HG03280 (cell line): ENCODE measurements around the gene DOP1B.
"Not testable (repeated sequence)": the region's sequence is repeated elsewhere in the genome, so short reads cannot be mapped to it uniquely, and the experiment has no call there.

Source experiments
- ATAC-seq: cut with Tn5 transposase; IDR thresholded peaks from one replicate; pipeline ENCODE4 v1.9.1; 2021; ENCODE audit warnings: mild to moderate bottlenecking, moderate library complexity; ENCODE audit not compliant: unreplicated experiment

Gene DOP1B

GRCh38 chr21:36156815-36157670 is at the start of gene DOP1B:
DOP1B (plus strand) TSS chr21:36156824; CDS start chr21:36164734, 7,910 bp downstream.
- ATAC-seq, result peak; percentile 27

DNA sequence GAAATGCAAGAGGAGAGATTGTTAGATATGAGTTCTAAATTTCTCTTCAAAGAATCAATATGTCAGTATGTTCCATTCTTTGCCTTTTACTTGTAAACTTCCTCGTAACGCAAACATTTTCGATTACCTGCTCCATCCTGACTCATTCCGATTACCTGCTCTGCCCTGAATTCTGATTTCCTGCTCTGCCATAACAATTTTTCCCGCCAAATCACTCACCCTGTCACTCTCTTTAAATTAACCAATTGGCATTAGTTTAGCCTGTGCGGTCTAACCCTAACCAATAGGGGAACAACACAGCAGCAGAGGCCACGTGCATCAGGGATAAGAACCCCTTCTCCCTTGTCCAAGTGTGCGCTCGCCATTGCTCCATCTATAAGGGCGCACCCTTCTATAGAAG is 46.8 kb upstream of the DOP1B start:
- no peak for ATAC-seq

- no peak for ATAC-seq
Observed at GRCh38 chr21:36111238-36111637, 45.4 kb upstream of the DOP1B start.

DNA sequence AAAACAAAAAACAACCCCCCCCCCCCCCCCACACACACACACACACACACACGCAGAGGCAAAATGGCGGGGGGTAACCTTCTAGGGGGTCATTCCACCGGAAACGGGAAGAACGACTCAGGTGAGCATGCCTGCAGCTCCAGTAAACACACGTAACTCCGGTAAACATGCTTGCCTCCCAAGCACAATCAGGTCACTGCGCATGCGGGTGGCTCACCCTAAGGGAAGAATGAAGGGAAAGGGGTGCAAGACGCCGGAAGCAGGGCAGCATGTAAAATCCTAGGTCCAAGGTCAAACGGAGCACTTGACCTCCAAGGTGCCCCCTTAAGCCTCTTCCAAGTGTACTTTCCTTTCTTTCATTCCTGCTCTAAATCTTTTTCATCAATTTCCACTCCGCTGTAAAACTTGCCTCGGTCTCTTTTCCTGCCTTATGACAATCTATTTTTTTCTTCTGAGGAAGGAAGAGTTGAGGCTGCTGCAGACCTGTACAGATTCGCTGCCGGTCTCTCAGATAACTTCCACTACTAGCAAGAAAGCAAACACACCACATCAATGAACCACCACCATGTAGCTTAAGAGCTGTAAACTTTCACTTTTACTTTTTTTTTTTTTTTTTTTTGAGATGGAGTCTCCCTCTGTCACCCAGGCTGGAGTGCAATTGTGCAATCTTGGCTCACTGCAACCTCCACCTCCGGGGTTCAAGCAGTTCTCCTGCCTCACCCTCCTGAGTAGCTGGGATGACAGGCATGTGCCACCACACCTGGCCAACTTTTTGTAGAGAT is 42.8 kb upstream of the DOP1B start:
- no peak for ATAC-seq

GRCh38 chr21:36115138-36115730 is 41.4 kb upstream of the DOP1B start:
- ATAC-seq, result no peak

GRCh38 chr21:36117286-36117741 is 39.3 kb upstream of the DOP1B start:
- no peak for ATAC-seq

GRCh38 chr21:36120304-36120888 is 36.2 kb upstream of the DOP1B start:
- ATAC-seq, result no peak

- no peak for ATAC-seq
Observed at GRCh38 chr21:36122977-36123376, 33.6 kb upstream of the DOP1B start.

DNA sequence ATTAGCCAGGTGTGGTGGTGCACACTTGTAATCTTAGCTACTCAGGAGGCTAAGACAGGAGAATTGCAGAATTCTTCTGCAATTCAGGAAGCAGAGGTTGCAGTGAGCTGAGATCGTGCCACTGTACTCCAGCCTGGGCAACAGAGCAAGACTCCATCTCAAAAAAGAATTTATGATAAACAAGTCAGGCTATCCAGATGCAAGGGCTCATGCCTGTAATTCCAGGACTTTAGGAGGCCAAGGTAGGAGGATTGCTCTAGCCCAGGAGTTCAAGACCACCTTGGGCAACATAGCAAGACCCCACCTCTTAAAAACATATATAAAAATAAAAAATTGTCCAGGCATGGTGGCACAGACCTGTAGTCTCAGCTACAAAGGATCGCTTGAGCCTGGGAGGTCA is 32.2 kb upstream of the DOP1B start:
- ATAC-seq, result no peak

- ATAC-seq, result peak; percentile 48
Observed at GRCh38 chr21:36125512-36126207, 31.0 kb upstream of the DOP1B start.

- ATAC-seq, result no peak
Observed at GRCh38 chr21:36126208-36126565, 30.4 kb upstream of the DOP1B start.

DNA sequence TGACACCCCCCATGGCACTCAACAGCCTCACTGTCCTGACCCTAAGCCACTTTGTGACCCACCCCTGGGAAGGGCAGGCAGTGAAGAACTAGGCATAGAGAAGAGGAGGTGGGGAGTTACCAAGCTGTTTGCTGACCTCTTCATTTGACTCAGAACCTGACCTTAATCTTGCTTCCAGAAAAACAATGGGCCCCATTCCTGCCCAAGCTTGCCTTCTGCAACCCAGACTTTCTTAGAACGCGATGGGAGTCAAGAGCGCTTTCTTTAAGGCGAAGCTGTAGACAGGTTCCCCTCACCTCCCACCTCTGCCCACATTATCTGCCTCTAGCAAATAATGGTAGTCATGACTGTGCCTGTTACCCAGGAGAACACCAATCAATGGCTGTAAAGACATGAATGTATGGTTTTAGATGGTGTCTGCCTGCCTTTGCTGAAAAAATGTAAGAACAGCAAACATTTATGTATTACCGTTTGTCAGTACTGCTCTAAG is 30.0 kb upstream of the DOP1B start:
- no peak for ATAC-seq

DNA sequence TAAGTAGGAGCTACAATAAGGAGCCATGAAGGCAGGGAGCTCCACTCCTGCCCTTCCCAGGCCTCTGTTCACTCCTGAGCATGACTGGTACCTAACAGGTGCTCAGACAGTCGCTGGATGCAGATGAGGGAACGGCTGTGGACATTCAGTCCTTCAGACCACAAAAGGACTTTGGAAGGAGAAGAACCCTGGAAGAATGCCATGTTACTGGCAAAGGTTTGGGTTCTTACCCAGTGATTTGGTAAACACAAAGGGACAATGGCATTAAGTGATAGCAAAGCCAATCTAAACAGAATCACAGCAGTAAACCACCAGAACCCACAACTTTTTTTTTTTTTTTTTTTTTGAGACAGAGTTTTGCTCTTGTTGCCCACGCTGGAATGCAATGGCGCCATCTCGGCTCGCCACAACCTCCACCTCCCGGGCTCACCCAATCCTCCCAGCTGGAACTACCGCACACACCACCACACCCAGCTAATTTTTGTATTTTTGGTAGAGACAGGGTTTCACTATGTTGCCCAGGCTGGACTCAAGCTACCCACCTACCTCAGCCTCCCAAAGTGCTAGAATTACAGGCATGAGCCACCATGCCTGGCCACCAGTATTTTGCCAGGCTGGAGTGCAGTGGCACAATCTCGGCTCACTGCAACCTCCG is 29.2 kb upstream of the DOP1B start:
- ATAC-seq, result no peak

DNA sequence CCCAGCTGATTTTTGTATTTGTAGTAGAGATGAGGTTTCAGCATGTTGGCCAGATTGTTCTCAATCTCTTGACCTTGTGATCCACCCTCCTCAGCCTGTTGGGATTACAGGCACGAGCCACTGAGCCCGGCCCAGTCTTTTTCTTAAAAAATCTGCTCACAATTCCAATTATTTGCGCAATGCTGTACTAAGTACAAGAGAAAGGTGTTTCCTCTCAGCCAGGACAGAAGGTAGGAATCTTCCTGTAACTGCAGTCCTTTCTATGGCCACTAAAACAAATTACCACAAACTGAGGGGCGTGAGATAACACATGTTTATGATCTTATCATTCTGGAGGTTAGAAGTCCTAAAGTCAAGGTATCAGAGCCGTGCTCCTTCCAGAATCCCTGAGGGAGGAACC is 28.6 kb upstream of the DOP1B start:
- no peak for ATAC-seq

GRCh38 chr21:36129219-36129618 is 27.4 kb upstream of the DOP1B start:
- no peak for ATAC-seq

- not testable (repeated sequence) for ATAC-seq
Observed at GRCh38 chr21:36130414-36130762, 26.2 kb upstream of the DOP1B start.

- not testable (repeated sequence) for ATAC-seq
Observed at GRCh38 chr21:36130839-36131238, 25.8 kb upstream of the DOP1B start.

DNA sequence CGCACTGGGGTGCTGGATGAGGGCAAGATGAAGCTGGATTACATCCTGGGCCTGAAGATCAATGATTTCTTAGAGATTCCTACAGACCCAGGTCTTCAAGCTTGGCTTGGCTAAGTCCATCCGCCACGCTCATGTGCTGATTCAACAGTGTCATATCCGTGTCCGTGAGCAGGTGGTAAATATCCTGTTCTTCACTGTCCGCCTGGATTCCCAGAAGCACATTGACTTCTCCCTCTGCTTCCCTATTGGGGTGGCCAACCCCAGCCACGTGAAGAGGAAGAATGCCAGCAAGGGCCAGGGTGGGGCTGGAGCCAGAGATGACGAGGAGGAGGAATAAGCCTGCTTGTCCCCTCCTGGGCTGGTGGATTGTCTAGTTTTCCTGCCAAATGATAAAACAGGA is 23.9 kb upstream of the DOP1B start:
- no peak for ATAC-seq

DNA sequence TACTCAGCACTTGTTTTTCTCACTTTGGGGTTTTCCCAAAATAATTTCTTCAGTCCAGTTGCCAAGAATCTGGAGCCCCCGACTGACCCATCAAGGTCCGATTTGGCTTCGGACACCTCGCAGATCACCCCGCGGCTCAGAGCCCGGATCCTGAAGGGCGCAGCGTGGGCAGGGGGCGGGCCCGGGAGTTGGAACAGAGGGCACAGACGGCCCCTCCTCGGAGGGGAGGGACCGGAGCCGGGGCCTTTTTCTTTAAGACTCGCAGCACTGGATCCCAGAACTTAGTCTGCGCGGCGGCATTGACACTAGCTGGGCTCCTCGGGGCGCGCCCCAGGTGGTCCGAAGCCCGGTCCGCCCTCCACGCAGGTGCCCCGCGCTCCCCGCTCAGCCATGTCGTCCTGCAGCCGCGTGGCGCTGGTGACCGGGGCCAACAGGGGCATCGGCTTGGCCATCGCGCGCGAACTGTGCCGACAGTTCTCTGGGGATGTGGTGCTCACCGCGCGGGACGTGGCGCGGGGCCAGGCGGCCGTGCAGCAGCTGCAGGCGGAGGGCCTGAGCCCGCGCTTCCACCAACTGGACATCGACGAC is 21.7 kb upstream of the DOP1B start, which contains the start of gene CBR3:
Gene CBR3, plus strand, starts transcription at position 277 of the 588 bp plus-strand sequence. Its CDS starts 114 bp downstream, at position 391.
- no peak for ATAC-seq
